ENCODE results near the gene STEAP3.

DNA sequence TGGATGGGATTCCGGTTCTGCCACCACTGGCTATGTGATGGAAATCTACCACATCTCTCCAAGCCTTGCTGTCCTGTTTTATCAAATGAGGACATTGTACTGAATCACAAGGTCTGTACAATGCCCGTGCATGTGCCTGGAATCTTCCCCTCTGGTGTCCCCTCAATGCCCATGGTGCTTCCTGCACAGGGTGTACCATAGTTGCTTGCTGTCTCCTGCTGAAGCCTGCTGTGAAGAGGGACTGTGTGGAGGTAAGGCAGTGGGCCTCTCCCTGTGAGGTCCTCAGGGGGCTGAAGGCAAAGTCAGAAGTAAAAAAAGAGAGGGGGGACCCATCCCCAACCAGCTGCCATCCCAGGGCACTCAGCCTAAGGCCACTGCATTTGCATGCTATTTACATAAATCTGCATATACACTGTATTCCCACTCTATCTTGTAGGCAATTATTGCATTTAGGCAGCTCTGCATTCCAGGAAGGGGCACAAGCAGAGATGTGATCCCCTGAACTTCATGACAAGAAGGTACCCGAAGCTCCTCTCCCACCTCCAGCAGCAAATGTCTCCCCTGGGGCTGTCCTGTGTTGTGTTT, 9.1 kb upstream of the STEAP3 start:
- TF ChIP-seq, protein P1, sequence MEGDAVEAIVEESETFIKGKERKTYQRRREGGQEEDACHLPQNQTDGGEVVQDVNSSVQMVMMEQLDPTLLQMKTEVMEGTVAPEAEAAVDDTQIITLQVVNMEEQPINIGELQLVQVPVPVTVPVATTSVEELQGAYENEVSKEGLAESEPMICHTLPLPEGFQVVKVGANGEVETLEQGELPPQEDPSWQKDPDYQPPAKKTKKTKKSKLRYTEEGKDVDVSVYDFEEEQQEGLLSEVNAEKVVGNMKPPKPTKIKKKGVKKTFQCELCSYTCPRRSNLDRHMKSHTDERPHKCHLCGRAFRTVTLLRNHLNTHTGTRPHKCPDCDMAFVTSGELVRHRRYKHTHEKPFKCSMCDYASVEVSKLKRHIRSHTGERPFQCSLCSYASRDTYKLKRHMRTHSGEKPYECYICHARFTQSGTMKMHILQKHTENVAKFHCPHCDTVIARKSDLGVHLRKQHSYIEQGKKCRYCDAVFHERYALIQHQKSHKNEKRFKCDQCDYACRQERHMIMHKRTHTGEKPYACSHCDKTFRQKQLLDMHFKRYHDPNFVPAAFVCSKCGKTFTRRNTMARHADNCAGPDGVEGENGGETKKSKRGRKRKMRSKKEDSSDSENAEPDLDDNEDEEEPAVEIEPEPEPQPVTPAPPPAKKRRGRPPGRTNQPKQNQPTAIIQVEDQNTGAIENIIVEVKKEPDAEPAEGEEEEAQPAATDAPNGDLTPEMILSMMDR (IDR thresholded peaks at IDR 0.05): no peak
- TF ChIP-seq POLR2AphosphoS5 (IDR thresholded peaks at IDR 0.05) (no peak), EP300 (IDR thresholded peaks at IDR 0.05) (no peak)
